Right atrium auricular region (tissue), 2 donors: ENCODE results near the gene ST6GALNAC4. TPM values are rescaled to one million over a fixed set of nuclear protein-coding genes. Genes with fewer than 3 reads are reported as not detected.

Experiments used
- DNase-seq: peaks from one replicate; pipeline ENCODE4 v3.0.0-alpha.2; 2019; ENCODE audit warnings: low spot score
- H3K27ac ChIP-seq, 2 donors: fragments of 200-600 bp; sonication (generic); 1 replicate in 1 of 2; 2 replicates in 1 of 2; pipeline ENCODE4 v1.5.1; 2016 to 2019
- H3K27me3 ChIP-seq, 2 donors: fragments of 200-600 bp; sonication (generic); one replicate each; pipeline versions ENCODE4 v1.5.1 to v1.6.0; 2017 to 2019
- H3K36me3 ChIP-seq: fragments of 200-600 bp; sonication (generic); one replicate; pipeline ENCODE4 v1.5.1; 2016
- H3K4me1 ChIP-seq, 2 donors: fragments of 200-600 bp; sonication (generic); one replicate each; pipeline versions ENCODE4 v1.5.1 to v1.6.0; 2017 to 2019
- H3K4me3 ChIP-seq, 2 donors: fragments of 200-600 bp; sonication (generic); 1 replicate in 1 of 2; 2 replicates in 1 of 2; pipeline ENCODE4 v1.5.1; 2017 to 2019; ENCODE audit warnings: mild to moderate bottlenecking in 1 of 2, moderate library complexity in 1 of 2
- H3K9me3 ChIP-seq, 2 donors: fragments of 200-600 bp; sonication (generic); one replicate each; pipeline ENCODE4 v1.5.1; 2019
- CTCF ChIP-seq, 2 donors: fragments of 200-600 bp; sonication (generic); IDR thresholded peaks; one replicate each; pipeline ENCODE4 v1.5.1; 2019; ENCODE audit warnings: antibody characterized with exemption in 2 of 2
- total RNA-seq, 2 donors: library from RNA; depleted of rRNA; stranded (reverse); fragments of >200 nt; gene quantifications; one replicate each; pipeline ENCODE4 v1.1.0, GENCODE V29; 2016

The ST6GALNAC4 gene
- total RNA-seq, 2 donors from 2014 or later: 31.7 to 59.0 TPM

- peaks cover 0 to 23% of the 10 kb centered on the region in 2 donors for H3K4me1 ChIP-seq
- TF ChIP-seq CTCF (IDR thresholded peaks at IDR 0.05): no peak
- H3K36me3 ChIP-seq: peaks cover 59% of the 10 kb centered on the region
- H3K9me3 ChIP-seq: peaks cover 0 to 10% of the 10 kb centered on the region in 2 donors
- H3K27me3 ChIP-seq: no peaks in the 10 kb centered on the region
- H3K27ac ChIP-seq: no peak overlapping the region
- H3K4me3 ChIP-seq: no peak overlapping the region
- no peak for DNase-seq
Observed at GRCh38 chr9:127893392-127893791, 23.4 kb downstream of the ST6GALNAC4 start.

- Histone ChIP-seq H3K36me3 (peaks cover 62% of the 10 kb centered on the region), H3K27me3 (no peaks in the 10 kb centered on the region), H3K27ac (no peak overlapping the region), H3K9me3 (peaks cover 0 to 10% of the 10 kb centered on the region in 2 donors), H3K4me3 (no peak overlapping the region), H3K4me1 (peaks cover 0 to 17% of the 10 kb centered on the region in 2 donors)
- DNase-seq: no peak
- TF ChIP-seq CTCF (IDR thresholded peaks at IDR 0.05): no peak
Observed at GRCh38 chr9:127892831-127893230, 24.0 kb downstream of the ST6GALNAC4 start.

GRCh38 chr9:127890053-127890452 lies 26.8 kb downstream of the ST6GALNAC4 start:
- Histone ChIP-seq H3K4me3 (no peak overlapping the region), H3K27ac (no peak overlapping the region), H3K36me3 (peaks cover 73% of the 10 kb centered on the region), H3K27me3 (no peaks in the 10 kb centered on the region), H3K9me3 (peaks cover 0 to 10% of the 10 kb centered on the region in 2 donors), H3K4me1 (peaks cover 0 to 10% of the 10 kb centered on the region in 2 donors)
- DNase-seq: no peak
- no peak for TF ChIP-seq CTCF (IDR thresholded peaks at IDR 0.05)

GRCh38 chr9:127887792-127888191 lies 29.0 kb downstream of the ST6GALNAC4 start:
- Histone ChIP-seq H3K27ac (no peak overlapping the region), H3K9me3 (peaks cover 0 to 1% of the 10 kb centered on the region in 2 donors), H3K27me3 (no peaks in the 10 kb centered on the region), H3K4me3 (no peak overlapping the region), H3K36me3 (peaks cover 53% of the 10 kb centered on the region), H3K4me1 (peaks cover 0 to 21% of the 10 kb centered on the region in 2 donors)
- DNase-seq: no peak
- TF ChIP-seq CTCF (IDR thresholded peaks at IDR 0.05): no peak

- Histone ChIP-seq H3K4me1 (peaks cover 0 to 21% of the 10 kb centered on the region in 2 donors), H3K4me3 (no peak overlapping the region), H3K27ac (no peak overlapping the region), H3K9me3 (no peaks in the 10 kb centered on the region), H3K27me3 (no peaks in the 10 kb centered on the region), H3K36me3 (peaks cover 45% of the 10 kb centered on the region)
- TF ChIP-seq CTCF (IDR thresholded peaks at IDR 0.05): no peak
- DNase-seq: no peak
Observed at GRCh38 chr9:127886401-127886972, 30.4 kb downstream of the ST6GALNAC4 start.
